A172 (cell line): Measurements from ENCODE around the gene DIP2C. TPM values are rescaled to one million over a fixed set of nuclear protein-coding genes. Genes with fewer than 3 reads are reported as not detected.
"Not testable (repeated sequence)": the region's sequence is repeated elsewhere in the genome, so short reads cannot be mapped to it uniquely, and the experiment has no call there.

Experiments used
- DNase-seq: peaks from one replicate; pipeline ENCODE4 v3.0.0-alpha.2; 2015; ENCODE audit warnings: low spot score
- total RNA-seq: library from RNA; depleted of rRNA; stranded (reverse); fragments of >200 nt; shearing (Covaris generic); gene quantifications from 2 replicates; pipeline ENCODE4 v1.2.3, GENCODE V29; 2014

DIP2C gene
- total RNA-seq, 1 experiment from 2014 or later: 12.8 TPM

GRCh38 chr10:378230-378929 is 311.1 kb downstream of the DIP2C start:
- no peak for DNase-seq

GRCh38 chr10:377228-377627 is 312.2 kb downstream of the DIP2C start:
- no peak for DNase-seq

- no peak for DNase-seq
Observed at GRCh38 chr10:375815-376505, 313.5 kb downstream of the DIP2C start.

GRCh38 chr10:374354-374753 is 315.1 kb downstream of the DIP2C start:
- DNase-seq: peak; percentile 6

GRCh38 chr10:373526-374309 is 315.8 kb downstream of the DIP2C start:
- peak; percentile 76 for DNase-seq

DNA sequence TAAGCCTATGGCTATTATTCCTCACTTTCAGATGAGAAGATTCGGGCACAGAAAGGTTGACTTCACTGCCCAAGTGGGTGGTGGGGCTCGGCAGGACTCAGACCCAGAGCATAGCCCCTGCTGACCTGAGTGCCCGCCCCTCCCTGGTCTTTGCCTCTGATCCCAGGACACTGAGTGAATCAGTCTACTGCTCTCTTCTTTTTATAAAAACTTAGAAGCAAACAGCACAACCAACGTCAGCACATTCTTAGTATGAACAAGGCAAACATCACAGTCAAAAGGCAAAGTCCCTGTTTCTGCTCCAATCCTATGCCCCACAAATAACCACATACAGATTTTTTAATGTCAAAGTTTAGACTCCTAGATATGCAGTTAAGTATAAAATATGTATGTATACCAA is 316.5 kb downstream of the DIP2C start:
- DNase-seq: peak; percentile 4

DNA sequence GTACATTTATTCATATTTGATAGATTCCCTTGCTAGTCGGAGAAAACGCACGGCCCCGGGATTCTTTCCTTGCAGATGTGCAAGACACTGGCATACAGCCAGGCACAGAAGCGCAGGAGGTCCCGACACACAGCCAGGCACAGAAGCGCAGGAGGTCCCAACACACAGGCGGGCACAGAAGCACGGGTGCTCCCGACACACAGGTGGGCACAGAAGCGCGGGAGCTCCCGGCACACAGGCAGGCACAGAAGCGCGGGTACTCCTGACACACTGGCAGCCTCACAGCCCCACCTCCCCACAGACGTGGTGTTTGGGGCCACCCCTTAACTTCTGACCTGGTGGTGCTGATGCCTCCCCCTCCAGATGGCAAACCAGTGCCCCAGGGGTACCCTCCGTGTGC is 316.9 kb downstream of the DIP2C start:
- no peak for DNase-seq

- no peak for DNase-seq
Observed at GRCh38 chr10:371515-371914, 318.0 kb downstream of the DIP2C start.

DNA sequence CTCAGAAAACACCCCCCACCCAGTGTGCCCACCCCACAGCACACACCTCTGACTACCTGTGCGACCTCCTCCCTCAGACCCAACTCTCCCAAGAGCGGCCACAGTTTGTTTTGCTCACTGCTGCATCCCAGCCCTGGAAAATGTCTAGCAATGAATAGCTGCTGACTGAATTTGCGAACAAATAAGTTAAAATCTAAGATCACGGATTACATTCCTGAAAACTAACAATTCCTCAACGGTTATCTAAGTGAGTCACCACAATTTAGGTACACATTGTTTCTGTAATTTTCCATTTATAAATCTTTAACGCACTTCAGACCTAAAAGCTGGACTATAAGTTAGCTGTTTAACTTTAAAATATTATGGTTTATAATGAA is 319.0 kb downstream of the DIP2C start:
- peak; percentile 23 for DNase-seq

GRCh38 chr10:369684-370448 is 319.6 kb downstream of the DIP2C start:
- DNase-seq: peak; percentile 74

DNA sequence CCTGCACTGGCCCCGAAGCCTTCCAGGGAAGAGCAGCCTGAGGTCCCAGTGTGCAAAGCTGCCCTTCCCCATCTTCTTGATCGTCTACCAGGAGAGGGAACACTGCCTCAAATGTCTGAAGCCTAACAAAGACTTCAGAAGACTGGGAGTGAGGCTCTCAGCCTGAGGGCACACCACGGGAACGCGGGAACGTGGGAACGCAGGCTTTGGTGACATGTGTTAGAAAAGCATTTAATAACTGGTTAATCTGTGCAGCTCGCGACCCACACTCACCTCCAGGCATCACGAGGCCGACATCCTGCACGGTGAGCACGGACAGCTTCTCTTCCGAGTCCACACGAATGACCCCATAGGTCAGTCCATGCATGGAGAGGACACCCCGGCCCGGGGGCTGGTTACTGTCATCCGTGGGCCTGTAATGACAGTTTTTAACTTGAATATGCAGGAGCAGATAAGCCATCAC is 320.2 kb downstream of the DIP2C start:
- DNase-seq: no peak

DNA sequence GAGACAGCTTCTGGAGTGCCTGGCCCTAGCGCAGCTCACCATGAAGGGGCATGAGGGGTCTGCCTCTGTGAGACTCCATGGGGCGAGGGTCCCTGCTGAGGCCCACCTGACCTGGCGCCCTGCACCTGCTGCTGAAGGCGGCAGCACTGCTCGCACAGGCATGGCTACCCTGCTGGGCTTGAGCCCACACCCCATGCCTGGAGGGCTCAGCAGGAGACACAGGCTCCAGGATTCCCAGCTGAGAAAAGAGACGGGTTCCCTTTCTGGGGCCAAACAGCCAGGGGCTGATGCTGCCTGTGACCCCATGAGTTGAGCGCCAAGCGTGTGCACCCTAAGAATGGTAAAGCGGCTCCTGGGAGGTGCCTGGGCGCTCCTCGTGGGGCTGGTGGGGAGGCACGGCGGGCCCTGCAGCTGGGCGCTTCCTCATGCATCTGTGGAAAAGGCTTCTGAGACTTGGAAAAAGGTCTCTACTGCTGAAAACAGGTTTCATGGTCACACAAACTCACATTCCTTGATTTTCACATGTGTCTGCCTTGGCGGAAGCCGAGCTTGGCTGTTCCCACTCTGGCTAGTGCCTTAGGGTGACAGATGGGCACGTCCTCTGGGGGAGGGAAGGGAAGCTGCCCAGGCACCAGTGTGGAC is 320.8 kb downstream of the DIP2C start:
- no peak for DNase-seq

DNA sequence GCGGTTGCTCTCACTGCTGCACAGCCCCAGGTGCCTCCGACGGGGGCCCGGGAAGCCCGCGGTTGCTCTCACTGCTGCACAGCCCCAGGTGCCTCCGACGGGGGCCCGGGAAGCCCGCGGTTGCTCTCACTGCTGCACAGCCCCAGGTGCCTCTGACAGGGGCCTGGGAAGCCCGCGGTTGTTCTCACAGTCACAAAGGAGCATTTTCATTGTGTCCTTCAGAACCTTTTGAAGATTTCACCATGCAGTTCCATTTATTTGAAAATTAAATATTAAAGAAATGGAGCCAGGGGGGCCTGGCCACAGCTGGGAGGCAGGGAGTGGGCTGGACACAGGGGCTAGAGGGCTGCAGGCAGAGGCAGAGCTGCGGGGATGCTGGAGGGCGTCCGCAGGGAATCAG is 321.4 kb downstream of the DIP2C start:
- DNase-seq: not testable (repeated sequence)

DNA sequence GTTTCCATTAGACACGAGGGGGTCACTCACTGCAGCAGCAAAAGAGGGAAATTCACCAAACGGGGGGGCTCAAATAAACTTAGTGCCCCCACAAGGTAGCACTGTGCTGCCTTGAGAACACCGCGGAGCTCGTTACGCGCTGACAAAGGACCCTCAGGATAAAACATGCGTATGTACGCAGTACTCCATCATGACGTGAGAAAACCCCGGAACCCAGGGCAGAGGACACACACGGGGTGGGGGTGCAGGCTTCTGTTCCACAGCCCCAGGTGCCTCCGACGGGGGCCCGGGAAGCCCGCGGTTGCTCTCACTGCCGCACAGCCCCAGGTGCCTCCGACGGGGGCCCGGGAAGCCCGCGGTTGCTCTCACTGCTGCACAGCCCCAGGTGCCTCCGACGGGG is 321.8 kb downstream of the DIP2C start:
- no peak for DNase-seq

DNA sequence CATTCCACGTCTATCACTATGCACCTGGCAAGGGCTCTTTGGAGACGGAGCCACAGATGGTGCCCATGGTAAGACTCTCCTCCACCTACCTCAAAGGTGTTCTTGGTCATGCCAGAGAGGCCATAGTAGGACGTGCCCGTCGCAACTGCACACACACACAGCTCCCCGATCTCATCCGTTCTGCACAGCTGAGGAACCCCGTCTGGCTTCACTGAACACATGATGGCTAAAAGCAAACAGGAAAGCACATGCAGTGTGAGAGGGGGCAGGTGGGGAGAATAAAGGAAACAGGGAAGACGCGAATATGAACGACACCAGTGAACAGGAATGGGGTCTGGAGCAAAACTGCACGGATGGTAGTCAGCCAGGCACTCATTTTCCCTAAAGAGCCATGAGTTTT is 323.3 kb downstream of the DIP2C start:
- no peak for DNase-seq

- no peak for DNase-seq
Observed at GRCh38 chr10:364267-364775, 325.1 kb downstream of the DIP2C start.

DNA sequence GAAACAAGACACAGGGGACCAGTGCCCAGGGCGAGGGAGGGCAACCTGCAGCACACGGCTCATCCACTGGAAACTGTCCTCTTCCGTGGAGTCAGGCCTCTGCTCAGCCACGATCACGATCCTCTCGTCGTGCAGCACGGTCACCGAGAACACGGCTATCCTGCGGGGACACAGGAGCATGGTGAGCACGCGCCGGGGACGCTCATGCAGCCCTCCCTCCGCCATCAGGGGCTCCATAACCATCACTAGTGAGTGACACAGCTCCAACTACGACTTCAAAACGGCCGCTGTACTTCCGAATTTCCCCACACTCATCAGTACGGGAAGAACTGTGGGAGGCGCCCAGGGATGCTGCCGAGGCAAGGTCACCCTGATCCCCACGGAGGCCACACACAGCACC is 326.3 kb downstream of the DIP2C start:
- DNase-seq: no peak

- DNase-seq: no peak
Observed at GRCh38 chr10:361203-362081, 328.0 kb downstream of the DIP2C start.

DNA sequence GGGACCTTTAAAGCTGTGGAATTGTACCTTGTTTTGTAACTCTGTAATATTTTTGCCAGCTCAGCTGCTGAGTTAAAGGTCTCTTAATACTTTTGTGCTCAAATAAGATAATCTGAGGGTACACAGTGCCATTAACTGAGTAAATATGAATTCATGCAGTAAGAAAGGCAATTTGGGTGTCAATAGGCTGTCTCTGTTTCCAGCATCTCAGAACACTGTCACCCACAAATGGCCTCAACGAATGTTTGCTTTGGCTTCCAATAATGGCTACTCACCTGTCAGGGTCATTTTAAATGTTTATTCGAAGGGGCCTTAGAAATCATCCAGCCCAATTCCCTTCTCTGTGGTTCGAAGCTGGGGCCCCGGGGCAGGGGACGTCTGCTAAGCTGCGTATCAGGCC is 328.8 kb downstream of the DIP2C start:
- DNase-seq: no peak

DNA sequence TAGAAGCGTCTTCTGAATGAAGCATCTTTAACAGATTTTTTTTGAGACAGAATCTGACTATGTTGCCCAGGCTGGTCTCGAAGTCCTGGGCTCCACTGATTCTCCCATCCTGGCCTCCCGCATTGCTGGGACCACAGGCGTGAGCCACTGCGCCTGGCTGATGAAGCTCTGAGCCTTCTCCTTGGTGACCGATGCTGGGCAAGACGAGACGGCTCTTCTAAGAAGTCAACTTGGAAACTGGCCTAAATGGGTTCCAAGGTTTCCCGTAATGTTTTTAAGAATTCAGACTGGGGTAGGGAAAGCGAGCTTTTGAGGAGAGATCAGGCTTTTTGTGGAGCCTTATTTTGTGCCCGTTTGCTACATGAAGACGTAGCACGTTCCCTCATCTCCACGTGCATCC is 329.7 kb downstream of the DIP2C start:
- no peak for DNase-seq
